HG03095 (cell line): ENCODE results near the gene GHR.

Experiments
- ATAC-seq: cut with Tn5 transposase; IDR thresholded peaks from one replicate; pipeline ENCODE4 v1.9.1; 2021; ENCODE audit warnings: moderate library complexity; ENCODE audit not compliant: unreplicated experiment

The GHR gene

DNA sequence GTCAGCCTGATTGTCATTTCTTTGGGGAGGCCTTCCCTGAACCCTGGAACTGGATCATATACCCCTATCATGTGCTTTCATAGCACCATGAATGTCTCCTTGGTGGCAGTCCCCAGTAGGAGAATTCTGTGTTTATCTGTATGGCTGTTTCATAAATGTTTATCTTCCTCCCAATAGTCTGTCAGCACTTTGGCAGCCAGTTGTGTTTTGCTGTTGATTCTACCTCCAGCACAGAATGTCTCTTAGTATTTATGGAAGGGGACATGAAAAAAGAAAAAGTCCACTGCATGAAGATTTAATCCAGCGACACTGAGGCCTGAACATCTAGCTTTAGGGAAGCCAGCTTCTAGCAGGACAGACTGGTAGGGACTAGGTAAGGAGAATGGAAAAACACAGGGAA is 38.3 kb downstream of the GHR start:
- no peak for ATAC-seq

DNA sequence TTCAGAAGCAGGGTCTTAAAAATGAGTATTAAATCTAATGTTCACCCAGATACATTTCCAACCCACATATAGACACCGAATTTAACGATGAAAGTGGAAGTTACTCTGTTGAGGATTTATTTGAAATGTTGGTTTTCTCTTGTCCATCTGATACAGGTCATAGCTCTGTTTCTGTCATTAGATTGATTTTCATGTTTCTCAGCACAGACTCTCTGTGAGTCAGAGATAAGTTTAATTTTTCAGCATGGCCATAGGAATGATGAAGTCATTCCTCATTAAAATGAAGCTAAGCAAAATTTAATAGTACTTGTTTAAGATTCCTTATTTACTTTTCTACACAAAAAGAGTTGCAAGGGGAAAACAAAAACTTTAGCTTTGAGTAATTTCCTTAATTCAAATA is 38.8 kb downstream of the GHR start:
- no peak for ATAC-seq

- no peak for ATAC-seq
Measured at GRCh38 chr5:42467572-42467971, 44.3 kb downstream of the GHR start.

GRCh38 chr5:42467981-42468524 is 44.8 kb downstream of the GHR start:
- ATAC-seq, result no peak

- ATAC-seq, result no peak
Measured at GRCh38 chr5:42483472-42484154, 60.4 kb downstream of the GHR start.

DNA sequence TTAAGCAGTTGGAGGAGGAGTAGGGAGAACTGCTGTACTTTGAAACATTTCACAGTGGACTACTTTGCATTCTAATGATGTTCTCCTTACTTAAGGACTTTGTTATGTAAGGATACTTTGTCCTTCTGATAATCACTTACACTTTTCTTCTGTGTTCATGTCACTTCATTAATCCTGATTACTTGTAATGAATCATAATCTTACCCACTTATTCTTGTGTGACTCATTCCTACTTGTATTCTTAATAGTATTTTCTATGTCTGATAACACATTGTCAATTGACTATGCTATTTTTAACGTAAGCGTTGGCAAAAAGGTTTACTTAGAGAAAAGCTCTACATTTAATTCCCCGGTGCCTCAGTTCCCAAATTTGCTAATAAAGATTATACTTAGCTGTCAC is 63.8 kb downstream of the GHR start:
- ATAC-seq, result no peak

DNA sequence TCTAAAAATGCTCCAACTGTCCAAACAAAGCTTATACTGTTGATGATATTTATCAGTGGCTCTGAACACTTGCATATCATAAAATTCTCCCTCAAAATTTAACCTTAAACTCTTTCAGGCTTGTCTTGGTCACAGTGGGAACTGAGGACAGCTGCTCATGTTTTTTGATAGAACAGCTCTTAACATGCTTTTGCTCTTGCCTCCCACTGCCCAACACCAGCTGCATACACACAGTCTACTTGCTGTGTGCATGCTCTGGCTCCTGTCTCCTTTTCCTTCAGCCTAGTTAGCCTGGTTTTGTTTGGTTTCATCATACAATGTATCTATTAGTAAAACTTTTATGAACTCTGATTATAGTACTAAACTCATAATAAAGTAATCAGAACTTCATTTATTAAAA is 64.6 kb downstream of the GHR start:
- ATAC-seq, result no peak

DNA sequence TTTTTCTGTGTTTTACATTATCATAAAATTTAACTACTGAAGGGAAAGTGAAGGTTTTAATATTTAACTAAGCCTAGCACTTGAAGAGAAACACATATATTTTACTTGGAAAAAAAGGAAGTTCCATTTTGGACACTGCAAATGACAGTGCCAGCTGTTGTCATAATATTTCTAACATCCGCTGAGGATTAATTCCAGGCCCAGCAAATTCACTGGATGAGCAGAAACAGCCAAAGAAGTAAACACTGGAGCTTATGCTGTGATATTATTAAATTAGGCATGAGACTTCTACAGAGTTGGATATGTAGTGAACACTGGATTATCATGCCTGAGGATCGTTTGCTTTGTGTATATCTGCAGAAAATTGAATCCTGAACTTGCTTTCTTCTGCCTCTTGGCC is 67.6 kb downstream of the GHR start:
- no peak for ATAC-seq

- ATAC-seq, result no peak
Measured at GRCh38 chr5:42491699-42492098, 68.5 kb downstream of the GHR start.

DNA sequence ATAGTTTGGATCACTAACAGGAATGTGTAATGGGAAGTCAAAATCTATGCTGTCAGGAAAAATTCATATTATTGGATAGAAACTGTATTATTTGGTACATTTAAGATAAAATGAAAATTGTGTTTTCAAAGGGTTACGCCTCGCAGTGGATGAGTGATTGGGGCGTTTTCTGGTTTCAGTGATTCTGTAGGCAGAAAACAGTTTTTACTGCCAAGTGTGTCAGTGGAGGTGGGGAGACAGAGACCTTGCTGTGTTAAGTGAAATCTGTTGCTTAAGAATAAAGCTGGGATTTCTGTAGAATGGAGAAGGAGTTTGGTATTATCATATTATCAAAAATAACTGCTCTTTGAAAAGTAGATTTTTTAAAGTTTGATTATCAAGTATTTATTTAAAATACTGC is 69.7 kb downstream of the GHR start:
- no peak for ATAC-seq

- ATAC-seq, result no peak
Measured at GRCh38 chr5:42494414-42494813, 71.2 kb downstream of the GHR start.

DNA sequence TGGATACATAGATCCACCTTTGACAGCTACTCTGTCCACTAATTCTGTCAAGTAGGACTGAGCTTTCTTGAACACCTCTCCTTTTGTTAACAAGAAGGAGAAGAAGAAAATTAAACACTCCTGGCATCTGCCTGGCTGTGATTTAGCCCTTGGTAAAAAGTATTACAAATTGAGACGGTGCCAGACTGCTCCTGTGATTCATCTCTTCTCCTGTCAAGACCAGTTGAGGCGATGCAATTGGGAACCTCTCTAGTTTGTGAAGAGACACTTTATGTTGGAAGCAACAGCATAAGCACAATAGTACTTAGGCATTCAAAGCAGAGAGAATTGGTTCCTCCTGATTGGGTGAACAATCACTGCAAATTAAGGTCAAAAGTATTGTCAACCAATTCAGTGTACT is 72.7 kb downstream of the GHR start:
- ATAC-seq, result no peak

- no peak for ATAC-seq
Measured at GRCh38 chr5:42496397-42497156, 73.3 kb downstream of the GHR start.

DNA sequence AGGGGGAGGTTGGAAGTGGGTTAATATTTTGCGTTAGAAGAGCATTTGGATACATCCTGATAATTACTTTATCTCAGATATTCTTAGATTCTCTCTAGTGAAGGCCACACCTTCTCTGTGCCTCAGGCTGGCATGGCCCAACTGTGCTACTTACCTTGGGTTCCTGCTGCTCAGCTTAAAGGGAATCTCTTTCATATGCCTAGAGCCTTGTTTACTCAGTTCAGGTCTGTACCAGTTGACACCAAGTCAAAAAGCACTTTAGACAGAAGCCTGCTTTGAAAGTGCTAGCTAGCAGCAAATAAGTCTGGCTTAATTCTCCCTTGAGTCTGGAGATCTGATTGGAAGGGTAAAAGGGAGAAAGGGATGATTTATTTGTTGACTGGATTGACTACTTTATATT is 74.8 kb downstream of the GHR start:
- ATAC-seq, result no peak

- ATAC-seq, result no peak
Measured at GRCh38 chr5:42499016-42499415, 75.8 kb downstream of the GHR start.

GRCh38 chr5:42500003-42500599 is 76.9 kb downstream of the GHR start:
- ATAC-seq, result no peak

- no peak for ATAC-seq
Measured at GRCh38 chr5:42502613-42503470, 79.6 kb downstream of the GHR start.

DNA sequence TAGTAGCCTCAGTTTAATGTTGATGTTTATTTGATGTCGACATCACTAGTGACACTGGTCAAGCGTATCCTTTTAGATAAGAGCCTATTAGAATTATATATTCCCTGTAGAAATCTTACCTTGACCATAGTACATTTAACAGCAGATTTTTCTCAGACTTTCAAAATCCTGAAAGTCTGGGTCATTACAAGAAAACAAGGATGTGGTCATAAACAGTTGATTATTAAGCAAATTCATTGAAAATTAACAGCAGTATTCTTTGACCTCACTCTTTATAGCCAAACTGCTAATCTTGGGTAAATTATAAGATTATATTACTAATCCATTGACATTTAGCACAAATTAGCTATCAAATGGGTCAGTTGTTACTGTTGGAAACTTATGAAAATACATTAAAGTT is 83.4 kb downstream of the GHR start:
- no peak for ATAC-seq

DNA sequence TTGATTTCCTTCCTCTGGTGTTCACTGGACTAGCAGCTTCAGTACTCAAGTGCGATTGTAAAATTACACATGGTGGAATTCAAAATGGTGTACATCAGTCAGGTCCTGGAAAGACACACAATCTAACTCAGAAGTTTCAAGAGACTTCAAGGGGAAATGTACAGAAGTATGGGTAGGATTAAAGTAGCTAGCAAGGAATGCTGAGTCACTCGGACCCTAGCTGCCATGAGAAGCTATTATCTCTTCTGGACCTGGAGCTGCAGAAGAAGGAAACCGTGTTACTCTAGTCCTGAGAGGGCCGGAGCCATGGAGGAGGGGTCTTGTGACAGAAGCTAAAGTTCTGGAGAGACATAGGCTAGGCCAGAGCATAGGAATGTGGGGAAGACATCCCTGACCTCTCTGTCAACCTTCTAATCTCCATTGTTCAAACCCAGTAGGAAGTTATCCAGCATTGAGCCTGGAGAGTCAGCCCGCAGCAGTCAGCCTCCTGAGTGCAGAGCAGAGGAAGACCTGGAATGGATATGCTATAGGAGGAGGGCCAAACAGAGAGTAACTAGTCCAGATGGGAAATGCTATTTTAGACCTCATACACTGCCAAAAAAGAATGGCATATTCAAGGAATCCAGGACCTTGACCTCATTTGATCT is 84.3 kb downstream of the GHR start:
- ATAC-seq, result no peak

DNA sequence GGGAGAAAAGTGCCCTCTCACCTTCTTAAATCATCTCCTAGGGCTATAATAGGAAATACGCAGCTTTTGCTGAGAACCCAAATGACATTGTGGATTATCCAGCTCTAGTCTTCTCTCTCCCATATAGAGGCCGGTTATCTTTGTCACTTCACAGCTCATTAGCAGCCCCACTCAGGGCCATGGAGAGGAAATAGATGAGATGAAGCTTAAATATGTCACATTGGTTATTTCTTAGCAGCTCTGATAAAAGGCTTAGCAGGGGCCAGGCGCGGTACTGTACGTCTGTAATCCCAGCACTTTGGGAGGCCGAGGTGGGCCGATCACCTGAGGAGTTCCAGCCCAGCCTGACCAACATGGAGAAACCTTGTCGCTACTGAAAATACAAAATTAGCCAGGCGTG is 90.0 kb downstream of the GHR start:
- no peak for ATAC-seq

GRCh38 chr5:42514754-42515153 is 91.5 kb downstream of the GHR start:
- ATAC-seq, result no peak
